Progenitor cell of endocrine pancreas (in vitro differentiated cells): Measurements from ENCODE around the gene POU2F3. TPM values are rescaled to one million over a fixed set of nuclear protein-coding genes. Genes with fewer than 3 reads are reported as not detected.

ENCODE experiments used
- DNase-seq: peaks from one replicate; pipeline ENCODE4 v3.0.0; 2021; ENCODE audit warnings: low spot score; ENCODE audit not compliant: unreplicated experiment
- H3K27ac Mint-ChIP-seq: 2 replicates; pipeline ENCODE4 v1.8.0; 2021; ENCODE audit warnings: mild to moderate bottlenecking, moderate library complexity, mixed read lengths
- H3K27me3 Mint-ChIP-seq: 2 replicates; pipeline ENCODE4 v1.8.0; 2021; ENCODE audit warnings: mixed read lengths
- H3K36me3 Mint-ChIP-seq: 2 replicates; pipeline ENCODE4 v1.8.0; 2022; ENCODE audit warnings: mixed read lengths; ENCODE audit not compliant: insufficient read depth
- H3K4me1 Mint-ChIP-seq: 2 replicates; pipeline ENCODE4 v1.8.0; 2021; ENCODE audit warnings: low read depth, mixed read lengths
- H3K4me3 Mint-ChIP-seq: 2 replicates; pipeline ENCODE4 v1.8.0; 2021; ENCODE audit warnings: low read depth, mild to moderate bottlenecking, moderate library complexity, mixed read lengths
- H3K9me3 Mint-ChIP-seq: 2 replicates; pipeline ENCODE4 v1.8.0; 2021; ENCODE audit warnings: low read depth, mixed read lengths
- total RNA-seq: library from RNA; stranded (reverse); gene quantifications from 2 replicates; pipeline ENCODE4 v1.2.1, GENCODE V29; 2021
- TF ChIP-seq, protein P1 (sequence below): fragments of 200-600 bp; sonication (generic); IDR thresholded peaks from one replicate; pipeline ENCODE4 v1.5.0; 2021; ENCODE audit warnings: antibody characterized with exemption, mild to moderate bottlenecking; ENCODE audit not compliant: unreplicated experiment

POU2F3 gene
- total RNA-seq, 1 donor from 2014 or later = not detected

DNA sequence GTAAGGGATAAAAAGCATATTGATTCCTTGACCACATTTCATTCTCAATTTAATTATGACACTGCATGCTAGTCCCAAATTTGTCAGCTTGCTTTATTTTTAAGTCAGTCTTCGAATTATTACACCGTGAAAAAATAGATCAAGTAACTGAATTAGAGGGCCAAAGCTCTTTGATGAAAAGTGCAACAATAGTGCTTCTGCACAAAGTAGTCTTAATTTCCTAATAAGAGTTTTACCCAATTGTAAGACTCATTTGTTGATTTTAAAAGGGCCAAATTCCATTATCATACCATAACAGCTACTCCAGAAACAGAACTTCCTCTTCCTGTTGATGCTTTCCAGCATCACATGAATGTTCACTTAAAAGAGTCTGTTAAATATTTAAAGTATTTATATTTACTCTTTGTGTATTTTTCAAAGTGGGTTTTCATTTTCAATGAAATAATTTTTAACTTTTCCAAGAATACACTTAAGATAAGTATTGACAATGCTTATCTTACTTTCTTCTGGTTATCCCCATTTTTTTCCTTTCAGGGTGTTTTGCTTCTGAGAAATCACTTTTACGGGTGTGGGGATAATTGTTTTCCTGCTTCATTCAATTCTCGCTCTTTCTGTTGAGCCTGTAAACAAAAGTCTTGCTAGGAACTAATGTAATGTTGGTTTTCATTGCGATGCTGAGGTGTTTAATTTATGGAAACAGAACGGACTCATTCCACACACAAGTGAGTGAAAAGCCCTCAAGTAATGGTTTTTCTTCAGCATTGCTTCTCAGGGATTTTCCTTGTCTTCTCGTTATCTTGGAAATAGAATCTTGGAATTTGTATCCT is 98.4 kb downstream of the POU2F3 start:
- H3K9me3 Mint-ChIP-seq = no peaks in the 10 kb centered on the region
- H3K4me1 Mint-ChIP-seq = peaks cover 30% of the 10 kb centered on the region
- no peak for DNase-seq
- no peak overlapping the region for H3K27ac Mint-ChIP-seq
- no peaks in the 10 kb centered on the region for H3K27me3 Mint-ChIP-seq
- TF ChIP-seq, protein P1, sequence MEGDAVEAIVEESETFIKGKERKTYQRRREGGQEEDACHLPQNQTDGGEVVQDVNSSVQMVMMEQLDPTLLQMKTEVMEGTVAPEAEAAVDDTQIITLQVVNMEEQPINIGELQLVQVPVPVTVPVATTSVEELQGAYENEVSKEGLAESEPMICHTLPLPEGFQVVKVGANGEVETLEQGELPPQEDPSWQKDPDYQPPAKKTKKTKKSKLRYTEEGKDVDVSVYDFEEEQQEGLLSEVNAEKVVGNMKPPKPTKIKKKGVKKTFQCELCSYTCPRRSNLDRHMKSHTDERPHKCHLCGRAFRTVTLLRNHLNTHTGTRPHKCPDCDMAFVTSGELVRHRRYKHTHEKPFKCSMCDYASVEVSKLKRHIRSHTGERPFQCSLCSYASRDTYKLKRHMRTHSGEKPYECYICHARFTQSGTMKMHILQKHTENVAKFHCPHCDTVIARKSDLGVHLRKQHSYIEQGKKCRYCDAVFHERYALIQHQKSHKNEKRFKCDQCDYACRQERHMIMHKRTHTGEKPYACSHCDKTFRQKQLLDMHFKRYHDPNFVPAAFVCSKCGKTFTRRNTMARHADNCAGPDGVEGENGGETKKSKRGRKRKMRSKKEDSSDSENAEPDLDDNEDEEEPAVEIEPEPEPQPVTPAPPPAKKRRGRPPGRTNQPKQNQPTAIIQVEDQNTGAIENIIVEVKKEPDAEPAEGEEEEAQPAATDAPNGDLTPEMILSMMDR = no peak
- no peaks in the 10 kb centered on the region for H3K36me3 Mint-ChIP-seq
- peak overlapping the region; percentile 96 for H3K4me3 Mint-ChIP-seq

GRCh38 chr11:120339394-120339890 is 99.5 kb downstream of the POU2F3 start:
- no peak for DNase-seq
- Mint-ChIP-seq H3K36me3 (no peaks in the 10 kb centered on the region), H3K9me3 (no peaks in the 10 kb centered on the region), H3K27ac (no peak overlapping the region), H3K4me1 (peaks cover 30% of the 10 kb centered on the region), H3K27me3 (no peaks in the 10 kb centered on the region), H3K4me3 (peak overlapping the region; percentile 35)
- TF ChIP-seq, protein P1 = no peak

DNA sequence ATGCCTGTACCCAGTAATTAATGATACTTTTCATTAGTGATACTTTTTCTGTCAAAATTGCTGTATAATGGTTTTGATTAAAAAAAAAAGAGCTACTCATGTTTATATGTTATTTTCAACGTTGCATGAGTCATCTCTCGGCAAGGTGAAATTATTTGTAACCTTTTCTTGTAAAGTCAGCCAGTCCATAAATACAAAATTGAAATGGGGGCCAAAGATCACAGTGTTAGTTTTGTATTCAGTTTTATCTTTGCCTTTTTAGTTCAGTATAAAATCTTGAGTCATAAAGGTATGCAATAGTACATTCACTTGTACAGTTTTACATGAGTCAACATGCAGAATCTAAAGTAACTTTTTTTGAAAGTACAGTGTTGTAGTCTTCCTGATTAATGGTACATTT is 100.6 kb downstream of the POU2F3 start:
- no peaks in the 10 kb centered on the region for H3K27me3 Mint-ChIP-seq
- TF ChIP-seq, protein P1 = no peak
- H3K4me1 Mint-ChIP-seq = peaks cover 30% of the 10 kb centered on the region
- no peak overlapping the region for H3K4me3 Mint-ChIP-seq
- DNase-seq = no peak
- no peaks in the 10 kb centered on the region for H3K9me3 Mint-ChIP-seq
- H3K36me3 Mint-ChIP-seq = no peaks in the 10 kb centered on the region
- no peak overlapping the region for H3K27ac Mint-ChIP-seq

DNA sequence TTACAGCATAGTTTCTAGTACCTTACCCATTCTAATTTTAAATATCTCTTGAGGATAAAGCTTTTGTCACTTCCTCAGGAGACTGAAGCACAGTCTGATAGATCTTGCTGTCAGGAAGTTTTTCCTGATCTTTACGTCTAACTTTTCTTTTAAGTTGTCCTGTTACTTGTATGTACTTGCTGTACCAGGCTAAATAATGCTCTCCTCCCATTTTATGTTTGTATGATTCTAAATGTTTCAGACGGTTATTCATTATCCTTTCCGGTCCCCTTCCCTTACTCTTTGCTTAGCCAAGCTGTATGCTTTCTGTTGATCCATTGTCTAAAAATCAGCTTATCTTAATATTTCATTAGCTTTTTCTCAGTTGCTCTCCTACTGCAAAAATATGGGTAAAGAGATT is 102.3 kb downstream of the POU2F3 start:
- Mint-ChIP-seq H3K4me3 (no peak overlapping the region), H3K4me1 (peaks cover 30% of the 10 kb centered on the region), H3K36me3 (no peaks in the 10 kb centered on the region), H3K27ac (no peak overlapping the region), H3K27me3 (no peaks in the 10 kb centered on the region), H3K9me3 (no peaks in the 10 kb centered on the region)
- no peak for DNase-seq
- TF ChIP-seq, protein P1 = no peak

GRCh38 chr11:120342678-120343077 is 102.7 kb downstream of the POU2F3 start:
- DNase-seq = no peak
- Mint-ChIP-seq H3K9me3 (no peaks in the 10 kb centered on the region), H3K4me3 (no peak overlapping the region), H3K27me3 (no peaks in the 10 kb centered on the region), H3K27ac (no peak overlapping the region), H3K4me1 (peaks cover 27% of the 10 kb centered on the region), H3K36me3 (no peaks in the 10 kb centered on the region)
- TF ChIP-seq, protein P1 = no peak
